Measurements from ENCODE around the gene PHF23.

DNA sequence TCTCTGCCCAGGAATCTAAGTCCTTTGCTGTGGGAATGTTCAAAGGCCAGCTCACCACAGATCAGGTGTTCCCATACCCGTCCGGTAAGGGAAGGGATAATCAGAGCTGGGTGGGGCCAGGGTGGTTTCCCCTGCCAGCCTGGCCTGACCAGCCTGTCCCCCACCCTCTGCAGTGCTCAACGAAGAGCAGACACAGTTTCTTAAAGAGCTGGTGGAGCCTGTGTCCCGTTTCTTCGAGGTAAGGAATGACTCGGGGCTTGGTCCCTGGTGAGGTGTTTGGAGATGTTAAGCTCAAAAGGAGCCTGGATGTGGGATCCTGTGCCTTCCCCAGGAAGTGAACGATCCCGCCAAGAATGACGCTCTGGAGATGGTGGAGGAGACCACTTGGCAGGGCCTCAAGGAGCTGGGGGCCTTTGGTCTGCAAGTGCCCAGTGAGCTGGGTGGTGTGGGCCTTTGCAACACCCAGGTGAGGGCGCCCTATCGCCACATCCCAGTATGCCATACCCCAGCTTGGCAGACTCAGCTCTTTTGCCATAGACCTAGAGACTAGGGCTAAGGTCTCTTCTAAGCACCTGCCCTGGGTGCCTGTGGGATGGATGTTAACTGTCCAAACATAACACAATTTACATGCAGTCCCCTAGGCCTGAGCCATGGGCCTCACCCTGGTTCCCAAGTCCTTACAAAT is 18.5 kb downstream of the PHF23 start:
- TF ChIP-seq BHLHE40 (IDR thresholded peaks at IDR 0.05; ENCODE audit: low read length): no peak
- no peak for TF ChIP-seq TAF1 (IDR thresholded peaks at IDR 0.05; ENCODE audit: control insufficient read depth, extremely low read depth, insufficient read depth, low read length, severe bottlenecking)
- no peak for TF ChIP-seq ZFX (CRISPR knock-in tag; IDR thresholded peaks at IDR 0.05)
- no peak for TF ChIP-seq SMC3 (conservative IDR thresholded peaks at IDR 0.05; ENCODE audit: insufficient read depth, low read depth, low read length)
- no peak for TF ChIP-seq ZEB2 (IDR thresholded peaks at IDR 0.05)
- no peak for TF ChIP-seq BACH1 (tag; IDR thresholded peaks at IDR 0.05)
- no peak for TF ChIP-seq ZNF589 (CRISPR knock-in tag; IDR thresholded peaks at IDR 0.05; ENCODE audit: low read depth)
- TF ChIP-seq, protein P1, sequence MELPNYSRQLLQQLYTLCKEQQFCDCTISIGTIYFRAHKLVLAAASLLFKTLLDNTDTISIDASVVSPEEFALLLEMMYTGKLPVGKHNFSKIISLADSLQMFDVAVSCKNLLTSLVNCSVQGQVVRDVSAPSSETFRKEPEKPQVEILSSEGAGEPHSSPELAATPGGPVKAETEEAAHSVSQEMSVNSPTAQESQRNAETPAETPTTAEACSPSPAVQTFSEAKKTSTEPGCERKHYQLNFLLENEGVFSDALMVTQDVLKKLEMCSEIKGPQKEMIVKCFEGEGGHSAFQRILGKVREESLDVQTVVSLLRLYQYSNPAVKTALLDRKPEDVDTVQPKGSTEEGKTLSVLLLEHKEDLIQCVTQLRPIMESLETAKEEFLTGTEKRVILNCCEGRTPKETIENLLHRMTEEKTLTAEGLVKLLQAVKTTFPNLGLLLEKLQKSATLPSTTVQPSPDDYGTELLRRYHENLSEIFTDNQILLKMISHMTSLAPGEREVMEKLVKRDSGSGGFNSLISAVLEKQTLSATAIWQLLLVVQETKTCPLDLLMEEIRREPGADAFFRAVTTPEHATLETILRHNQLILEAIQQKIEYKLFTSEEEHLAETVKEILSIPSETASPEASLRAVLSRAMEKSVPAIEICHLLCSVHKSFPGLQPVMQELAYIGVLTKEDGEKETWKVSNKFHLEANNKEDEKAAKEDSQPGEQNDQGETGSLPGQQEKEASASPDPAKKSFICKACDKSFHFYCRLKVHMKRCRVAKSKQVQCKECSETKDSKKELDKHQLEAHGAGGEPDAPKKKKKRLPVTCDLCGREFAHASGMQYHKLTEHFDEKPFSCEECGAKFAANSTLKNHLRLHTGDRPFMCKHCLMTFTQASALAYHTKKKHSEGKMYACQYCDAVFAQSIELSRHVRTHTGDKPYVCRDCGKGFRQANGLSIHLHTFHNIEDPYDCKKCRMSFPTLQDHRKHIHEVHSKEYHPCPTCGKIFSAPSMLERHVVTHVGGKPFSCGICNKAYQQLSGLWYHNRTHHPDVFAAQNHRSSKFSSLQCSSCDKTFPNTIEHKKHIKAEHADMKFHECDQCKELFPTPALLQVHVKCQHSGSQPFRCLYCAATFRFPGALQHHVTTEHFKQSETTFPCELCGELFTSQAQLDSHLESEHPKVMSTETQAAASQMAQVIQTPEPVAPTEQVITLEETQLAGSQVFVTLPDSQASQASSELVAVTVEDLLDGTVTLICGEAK (IDR thresholded peaks at IDR 0.05): no peak
- TF ChIP-seq, protein P1 (CRISPR knock-in tag; IDR thresholded peaks at IDR 0.05): no peak
- TF ChIP-seq CBX3 (IDR thresholded peaks at IDR 0.05; ENCODE audit: borderline replicate concordance in 1 of 2, low read length in 2 of 2): no peak
- no peak for TF ChIP-seq ELF2 (CRISPR knock-in tag; IDR thresholded peaks at IDR 0.05)
- TF ChIP-seq ZNF280B (CRISPR knock-in tag; IDR thresholded peaks at IDR 0.05): no peak
- no peak for TF ChIP-seq PHTF2 (CRISPR knock-in tag; IDR thresholded peaks at IDR 0.05)
- TF ChIP-seq, protein P2, sequence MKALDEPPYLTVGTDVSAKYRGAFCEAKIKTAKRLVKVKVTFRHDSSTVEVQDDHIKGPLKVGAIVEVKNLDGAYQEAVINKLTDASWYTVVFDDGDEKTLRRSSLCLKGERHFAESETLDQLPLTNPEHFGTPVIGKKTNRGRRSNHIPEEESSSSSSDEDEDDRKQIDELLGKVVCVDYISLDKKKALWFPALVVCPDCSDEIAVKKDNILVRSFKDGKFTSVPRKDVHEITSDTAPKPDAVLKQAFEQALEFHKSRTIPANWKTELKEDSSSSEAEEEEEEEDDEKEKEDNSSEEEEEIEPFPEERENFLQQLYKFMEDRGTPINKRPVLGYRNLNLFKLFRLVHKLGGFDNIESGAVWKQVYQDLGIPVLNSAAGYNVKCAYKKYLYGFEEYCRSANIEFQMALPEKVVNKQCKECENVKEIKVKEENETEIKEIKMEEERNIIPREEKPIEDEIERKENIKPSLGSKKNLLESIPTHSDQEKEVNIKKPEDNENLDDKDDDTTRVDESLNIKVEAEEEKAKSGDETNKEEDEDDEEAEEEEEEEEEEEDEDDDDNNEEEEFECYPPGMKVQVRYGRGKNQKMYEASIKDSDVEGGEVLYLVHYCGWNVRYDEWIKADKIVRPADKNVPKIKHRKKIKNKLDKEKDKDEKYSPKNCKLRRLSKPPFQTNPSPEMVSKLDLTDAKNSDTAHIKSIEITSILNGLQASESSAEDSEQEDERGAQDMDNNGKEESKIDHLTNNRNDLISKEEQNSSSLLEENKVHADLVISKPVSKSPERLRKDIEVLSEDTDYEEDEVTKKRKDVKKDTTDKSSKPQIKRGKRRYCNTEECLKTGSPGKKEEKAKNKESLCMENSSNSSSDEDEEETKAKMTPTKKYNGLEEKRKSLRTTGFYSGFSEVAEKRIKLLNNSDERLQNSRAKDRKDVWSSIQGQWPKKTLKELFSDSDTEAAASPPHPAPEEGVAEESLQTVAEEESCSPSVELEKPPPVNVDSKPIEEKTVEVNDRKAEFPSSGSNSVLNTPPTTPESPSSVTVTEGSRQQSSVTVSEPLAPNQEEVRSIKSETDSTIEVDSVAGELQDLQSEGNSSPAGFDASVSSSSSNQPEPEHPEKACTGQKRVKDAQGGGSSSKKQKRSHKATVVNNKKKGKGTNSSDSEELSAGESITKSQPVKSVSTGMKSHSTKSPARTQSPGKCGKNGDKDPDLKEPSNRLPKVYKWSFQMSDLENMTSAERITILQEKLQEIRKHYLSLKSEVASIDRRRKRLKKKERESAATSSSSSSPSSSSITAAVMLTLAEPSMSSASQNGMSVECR (CRISPR knock-in tag; IDR thresholded peaks at IDR 0.05): no peak

Measured in K562 (cell line).